Mucosa of descending colon (tissue), 3 donors: ENCODE data around the gene RAPGEF6. TPM values are rescaled to one million over a fixed set of nuclear protein-coding genes. Genes with fewer than 3 reads are reported as not detected.
A peak's percentile ranks its signal among the peaks of the same experiment; 100 is the strongest.

Experiments
- ATAC-seq: fragments of 200-7000 bp; cut with Tn5 transposase; one replicate; pipeline ENCODE4 v1.9.1; 2020; ENCODE audit warnings: mild to moderate bottlenecking, moderate library complexity
- DNase-seq, 3 donors: peaks; one replicate each; pipeline ENCODE4 v3.0.0-alpha.2; 2020
- H3K36me3 ChIP-seq: fragments of 200-600 bp; one replicate; pipeline ENCODE4 v1.8.0; 2021; ENCODE audit warnings: low read depth, mild to moderate bottlenecking
- H3K4me1 ChIP-seq: fragments of 200-600 bp; one replicate; pipeline ENCODE4 v1.8.0; 2021; ENCODE audit warnings: low read depth, mild to moderate bottlenecking
- H3K4me3 ChIP-seq: fragments of 200-600 bp; one replicate; pipeline ENCODE4 v1.8.0; 2021; ENCODE audit warnings: mild to moderate bottlenecking
- H3K9me3 ChIP-seq: fragments of 200-600 bp; one replicate; pipeline ENCODE4 v1.8.0; 2021; ENCODE audit warnings: mild to moderate bottlenecking
- CTCF ChIP-seq: fragments of 200-600 bp; IDR thresholded peaks from one replicate; pipeline ENCODE4 v1.8.0; 2022; ENCODE audit warnings: antibody characterized with exemption, mild to moderate bottlenecking
- intact Hi-C, 2 donors: fragments of 100-400 bp; cut with DNase I in 1 of 2; cut with micrococcal nuclease in 1 of 2; formaldehyde crosslinking; loops; one replicate each; pipeline versions ENCODE4 v1.11.0 to v1.11.1; 2022; cut with DNase I, micrococcal nuclease
- total RNA-seq, 3 donors: library from RNA; stranded (reverse); fragmentation: NEBNext Ultra II Directional in 2 of 3; extraction: Animal tissue kit (Norgen Biotek cat#: 25700) in 2 of 3; gene quantifications; one replicate each; pipeline versions ENCODE4 v1.2.1 to v1.2.4, GENCODE V29; 2021 to 2023
- donor health status: DM: no; HTN: no; CAD: no; lungs with moderate emphysema.
- donor health status: DM: no; HTN: no; CAD: no.
- donor health status: DM: no; HTN: yes; CAD: no.

The RAPGEF6 gene
- total RNA-seq, 3 donors from 2014 or later, result 21.4 to 22.1 (median 21.5) TPM

- Histone ChIP-seq H3K4me3 (no peak overlapping the region), H3K9me3 (no peaks in the 10 kb centered on the region), H3K36me3 (no peaks in the 10 kb centered on the region), H3K4me1 (no peaks in the 10 kb centered on the region)
- TF ChIP-seq CTCF, result no peak
- intact Hi-C loops, result no loop called here
- DNase-seq (no peak), ATAC-seq (no peak)
Measured at GRCh38 chr5:131608597-131608996, 26.4 kb downstream of the RAPGEF6 start.

GRCh38 chr5:131607903-131608540 is 27.0 kb downstream of the RAPGEF6 start:
- intact Hi-C loops, result no loop called here

DNA sequence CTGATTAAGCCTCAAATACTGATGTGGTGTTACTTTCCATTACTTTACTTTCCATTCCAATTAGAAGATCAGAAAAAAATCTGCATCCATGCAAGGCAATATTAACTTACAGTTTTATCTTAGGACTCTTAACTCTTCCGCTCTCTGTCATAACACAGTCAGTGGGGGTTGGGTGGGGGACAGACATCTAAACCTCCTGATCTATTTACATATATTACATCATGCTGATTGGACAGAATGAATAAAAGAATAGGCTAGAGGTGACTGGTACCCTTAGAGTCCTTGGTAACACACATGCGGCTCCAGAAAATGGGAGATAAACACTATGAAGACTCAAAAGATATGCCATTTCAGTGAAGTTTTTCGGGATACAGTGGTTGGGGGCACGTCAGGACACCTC is 27.6 kb downstream of the RAPGEF6 start:
- Histone ChIP-seq H3K4me1 (no peaks in the 10 kb centered on the region), H3K9me3 (no peaks in the 10 kb centered on the region), H3K36me3 (no peaks in the 10 kb centered on the region), H3K4me3 (no peak overlapping the region)
- ATAC-seq, result no peak
- TF ChIP-seq CTCF, result no peak
- intact Hi-C loops, result no loop called here
- DNase-seq, result no peak

More at GRCh38 chr5:131607903-131608540, 27.0 kb downstream of the RAPGEF6 start:
- Histone ChIP-seq H3K36me3 (no peaks in the 10 kb centered on the region), H3K4me3 (no peak overlapping the region), H3K9me3 (no peaks in the 10 kb centered on the region), H3K4me1 (no peaks in the 10 kb centered on the region)
- no peak for TF ChIP-seq CTCF
- DNase-seq, result no peak
- no peak for ATAC-seq

- Histone ChIP-seq H3K36me3 (no peaks in the 10 kb centered on the region), H3K4me1 (no peaks in the 10 kb centered on the region), H3K9me3 (no peaks in the 10 kb centered on the region), H3K4me3 (no peak overlapping the region)
- no peak for TF ChIP-seq CTCF
- intact Hi-C loops, result no loop called here
- ATAC-seq (no peak), DNase-seq (no peak)
Measured at GRCh38 chr5:131605086-131605485, 29.9 kb downstream of the RAPGEF6 start.

- peak; percentile 36 for ATAC-seq
- TF ChIP-seq CTCF, result no peak
Measured at GRCh38 chr5:131595088-131596033, 39.7 kb downstream of the RAPGEF6 start.

More at GRCh38 chr5:131595088-131596033, 39.7 kb downstream of the RAPGEF6 start:
- DNase-seq, result no peak
- Histone ChIP-seq H3K4me1 (peaks cover 9% of the 10 kb centered on the region), H3K36me3 (no peaks in the 10 kb centered on the region), H3K9me3 (no peaks in the 10 kb centered on the region), H3K4me3 (no peak overlapping the region)
- intact Hi-C loops, result no loop called here
